ENCODE measurements around the gene CCDC148. TPM values are rescaled to one million over a fixed set of nuclear protein-coding genes. Genes with fewer than 3 reads are reported as not detected.

Gene CCDC148
- total RNA-seq (2013; cell fraction: nucleolus; rRNA removed), result 1.9 and 3.0 TPM in 2 replicates
- total RNA-seq (2014; rRNA removed) (not detected in 2 replicates), total RNA-seq (2014; rRNA removed; fragmentation: Illumina TruSeq; extraction: Trizol) (0.14 TPM in 1 of 2 replicates, not detected in the other), total RNA-seq (2021) (not detected in 2 replicates), polyA plus RNA-seq (2011; rRNA removed) (0.30 and 0.65 TPM in 2 replicates), polyA plus RNA-seq (2014; fragmentation: Illumina TruSeq; extraction: Trizol) (not detected in 2 replicates), polyA plus RNA-seq (2014; fragmentation: Nextera tagmentation; extraction: Ambion mirVana) (under 1 TPM in 1 of 2 experiments, not detected in 1; 0.18 TPM), polyA plus RNA-seq (2014; rRNA removed) (not detected in 2 replicates), polyA plus RNA-seq (2016; fragmentation: Nextera tagmentation; extraction: Ambion mirVana) (under 1 TPM in 1 of 2 experiments, not detected in 1; 0.07 TPM), polyA minus RNA-seq (2011; rRNA and poly(A)+ RNA removed) (0.44 and 1.1 TPM in 2 replicates), Bru-seq, nascent RNA (percentile 5 among the genes with signal in this experiment), BruChase-seq, experiment 1, labeled RNA remaining after a 6-hour chase (percentile 3 among the genes with signal in this experiment), BruChase-seq, experiment 2, labeled RNA remaining after a 2-hour chase (percentile 7 among the genes with signal in this experiment)
- not detected for polyA plus RNA-seq (2011; ENCODE audit: low read depth)
- 0.09 and 0.35 TPM in 2 replicates for polyA plus RNA-seq (2011; cell fraction: cytosol; rRNA removed)
- 0.48 and 0.61 TPM in 2 replicates for polyA plus RNA-seq (2011; cell fraction: nucleus; rRNA removed)
- polyA plus RNA-seq (2012), result not detected in 2 replicates
- polyA minus RNA-seq (2011; cell fraction: cytosol; rRNA and poly(A)+ RNA removed), result not detected in 2 replicates
- 0.86 and 2.1 TPM in 2 replicates for polyA minus RNA-seq (2011; cell fraction: nucleus; rRNA and poly(A)+ RNA removed)
- long read RNA-seq, experiment 1, result 0 reads
- long read RNA-seq, experiment 2, partial matches to known transcripts, result 1 of 2 reads
- long read RNA-seq, experiment 2, other reads (novel, unspliced or antisense), result 1 of 2 reads

- Histone ChIP-seq H4K20me1 (ENCODE audit: control insufficient read depth, insufficient read depth) (no peaks in the 10 kb centered on the region), H3K4me1 (ENCODE audit: control insufficient read depth, insufficient read depth, low read length) (peaks cover 5% of the 10 kb centered on the region; the same call in 1 of the 2 replicates), H3K4me2 (ENCODE audit: control insufficient read depth, insufficient read depth) (peak within 1 kb of the TSS; percentile 98), H2AFZ (ENCODE audit: control insufficient read depth, low read depth, low read length) (peak within 1 kb of the TSS; percentile 93), H3K27me3 (replicated peaks in 1 of 2; ENCODE audit: control insufficient read depth in 2 of 2, insufficient read depth in 2 of 2, low read length in 1 of 2) (no peaks in the 10 kb centered on the region), H3K79me2 (ENCODE audit: control insufficient read depth, insufficient read depth, low read length) (peaks cover 22% of the 10 kb centered on the region), H3K4me3 (peak within 1 kb of the TSS; percentile 78), H3K27ac (ENCODE audit: control insufficient read depth, insufficient read depth) (peak within 1 kb of the TSS; percentile 44), H3K9ac (ENCODE audit: control insufficient read depth, insufficient read depth, low read length) (peak within 1 kb of the TSS; percentile 72), H3K9me3 (replicated peaks; ENCODE audit: control insufficient read depth, insufficient read depth, low read length) (no peaks in the 10 kb centered on the region), H3K36me3 (ENCODE audit: control insufficient read depth in 2 of 2, insufficient read depth in 2 of 2, low read length in 1 of 2) (no peaks in the 10 kb centered on the region)
- peak; percentile 92 for ATAC-seq
- ChIA-PET RAD21 (ENCODE audit: unreplicated experiment) (interaction anchor here (0.6 to 1.4 kb wide), 2 partner anchors 34 to 432 kb away, joined by 3 read pairs; no protein-coding TSS in a partner anchor), CTCF (interaction anchor here (0.6 to 0.7 kb wide), 2 partner anchors 8 to 264 kb away, joined by 3 read pairs; no protein-coding TSS in a partner anchor), POLR2A (interaction anchor here (0.6 kb wide), 1 partner anchor 1458 kb away, joined by 5 read pairs; no protein-coding TSS in a partner anchor), SMC1A (ENCODE audit: uncharacterized antibody, unreplicated experiment) (interaction anchor here (0.9 to 1.4 kb wide), 2 partner anchors 9 to 23 kb away, joined by 3 to 4 read pairs; no protein-coding TSS in a partner anchor)
- FAIRE-seq, result peak; percentile 98
- intact Hi-C loops (cut with micrococcal nuclease; ENCODE audit: unreplicated experiment), result loop anchor here (2.0 to 5.0 kb wide), 2 partner anchors 266 to 424 kb away; no protein-coding TSS in a partner anchor
- DNase-seq (ENCODE audit: low read depth, low spot score), result peak; percentile 66
- in situ Hi-C loops (cut with MboI), result no loop called here
- no TSS peak for BruUV-seq (replicated peaks)
- under 1% methylated on average over 44 of the region's 48 CpGs for WGBS (ENCODE audit: insufficient coverage, insufficient replicate concordance, low lambda C conversion rate, missing lambda C conversion rate)
- TF ChIP-seq CREM (IDR thresholded peaks at IDR 0.05; ENCODE audit: low read depth), result peak; percentile 21; the same call in 1 of the 2 replicates
- no peak for TF ChIP-seq SREBF1 (IDR thresholded peaks at IDR 0.05; ENCODE audit: low read length)
- TF ChIP-seq BACH1 (IDR thresholded peaks at IDR 0.05; ENCODE audit: borderline replicate concordance), result no peak
- no peak for TF ChIP-seq HDAC6 (IDR thresholded peaks at IDR 0.05; ENCODE audit: unreplicated experiment)
- no peak for TF ChIP-seq CHD4 (IDR thresholded peaks at IDR 0.05)
- TF ChIP-seq IRF4 (IDR thresholded peaks at IDR 0.05; ENCODE audit: low read depth, low read length), result no peak
- no peak for TF ChIP-seq PML (IDR thresholded peaks at IDR 0.05; ENCODE audit: low read length)
- no peak for TF ChIP-seq CHD1 (IDR thresholded peaks at IDR 0.05; ENCODE audit: low read depth, low read length)
- TF ChIP-seq RB1 (IDR thresholded peaks at IDR 0.05; ENCODE audit: borderline replicate concordance), result 0 out of 2 replicates have a peak, but pooled peaks have one; percentile 78
- no peak for TF ChIP-seq CUX1 (IDR thresholded peaks at IDR 0.05; ENCODE audit: insufficient replicate concordance, low read depth, low read length)
- peak in 1 of 2 experiments; percentile 40; a peak in 1 of 3 replicates for TF ChIP-seq EGR1 (IDR thresholded peaks at IDR 0.05; ENCODE audit: borderline replicate concordance in 1 of 2, low read depth in 2 of 2, low read length in 2 of 2)
- peak; percentile 22; the same call in 1 of the 2 replicates for TF ChIP-seq ATF7 (IDR thresholded peaks at IDR 0.05; ENCODE audit: low read depth)
- TF ChIP-seq NFYB (IDR thresholded peaks at IDR 0.05; ENCODE audit: insufficient read depth, low read depth, low read length), result peak; percentile 88
Observed at GRCh38 chr2:158456309-158457066, at the start of gene CCDC148, which contains the start of gene PKP4. Gene CCDC148, minus strand, starts transcription at chr2:158456753. Its CDS starts 314 bp downstream, at chr2:158456439. Gene PKP4, plus strand, starts transcription at chr2:158456952. Its CDS starts 76,233 bp downstream, at chr2:158533185.
